GM06990 (cell line): Measurements from ENCODE around the gene CCL26.
"Not testable (repeated sequence)": the region's sequence is repeated elsewhere in the genome, so short reads cannot be mapped to it uniquely, and the experiment has no call there.

Experiments used
- DNase-seq: peaks from one replicate; pipeline ENCODE4 v3.0.0-alpha.2; 2011; ENCODE audit not compliant: insufficient read length; ENCODE audit errors: extremely low read depth
- H3K27me3 ChIP-seq: replicated peaks from 2 replicates; pipeline ENCODE4 v1.6.0; 2011; ENCODE audit warnings: low read length; ENCODE audit not compliant: control insufficient read depth, insufficient read depth
- H3K36me3 ChIP-seq: 2 replicates; pipeline ENCODE4 v1.5.1; 2011; ENCODE audit warnings: low read length; ENCODE audit not compliant: control insufficient read depth, insufficient read depth
- H3K4me3 ChIP-seq: replicated peaks from 2 replicates; pipeline ENCODE4 v1.5.1; 2011; ENCODE audit warnings: low read depth, mild to moderate bottlenecking, control low read depth, low read length
- TF ChIP-seq, protein P1 (sequence below): IDR thresholded peaks from 2 replicates; pipeline ENCODE4 v1.5.1; 2011; ENCODE audit warnings: low read length, control low read depth, mild to moderate bottlenecking, inconsistent platforms; ENCODE audit not compliant: insufficient read depth, poor library complexity, severe bottlenecking

Gene CCL26

DNA sequence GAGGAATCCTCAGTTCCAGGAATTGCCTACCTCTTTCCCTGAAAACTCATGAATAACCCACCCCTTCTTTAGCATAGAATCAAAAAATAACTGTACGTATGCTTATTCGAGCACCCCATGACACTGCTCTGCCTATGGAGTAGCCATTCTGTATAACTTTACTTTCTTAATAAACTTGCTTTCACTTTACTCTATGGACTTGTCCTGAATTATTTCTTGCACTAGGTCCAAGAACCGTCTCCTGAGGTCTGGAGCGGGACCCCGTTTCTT lies 30.5 kb upstream of the CCL26 start:
- DNase-seq = no peak
- Histone ChIP-seq H3K27me3 (no peaks in the 10 kb centered on the region), H3K36me3 (no peaks in the 10 kb centered on the region), H3K4me3 (no peak overlapping the region)
- TF ChIP-seq, protein P1, sequence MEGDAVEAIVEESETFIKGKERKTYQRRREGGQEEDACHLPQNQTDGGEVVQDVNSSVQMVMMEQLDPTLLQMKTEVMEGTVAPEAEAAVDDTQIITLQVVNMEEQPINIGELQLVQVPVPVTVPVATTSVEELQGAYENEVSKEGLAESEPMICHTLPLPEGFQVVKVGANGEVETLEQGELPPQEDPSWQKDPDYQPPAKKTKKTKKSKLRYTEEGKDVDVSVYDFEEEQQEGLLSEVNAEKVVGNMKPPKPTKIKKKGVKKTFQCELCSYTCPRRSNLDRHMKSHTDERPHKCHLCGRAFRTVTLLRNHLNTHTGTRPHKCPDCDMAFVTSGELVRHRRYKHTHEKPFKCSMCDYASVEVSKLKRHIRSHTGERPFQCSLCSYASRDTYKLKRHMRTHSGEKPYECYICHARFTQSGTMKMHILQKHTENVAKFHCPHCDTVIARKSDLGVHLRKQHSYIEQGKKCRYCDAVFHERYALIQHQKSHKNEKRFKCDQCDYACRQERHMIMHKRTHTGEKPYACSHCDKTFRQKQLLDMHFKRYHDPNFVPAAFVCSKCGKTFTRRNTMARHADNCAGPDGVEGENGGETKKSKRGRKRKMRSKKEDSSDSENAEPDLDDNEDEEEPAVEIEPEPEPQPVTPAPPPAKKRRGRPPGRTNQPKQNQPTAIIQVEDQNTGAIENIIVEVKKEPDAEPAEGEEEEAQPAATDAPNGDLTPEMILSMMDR = no peak

DNA sequence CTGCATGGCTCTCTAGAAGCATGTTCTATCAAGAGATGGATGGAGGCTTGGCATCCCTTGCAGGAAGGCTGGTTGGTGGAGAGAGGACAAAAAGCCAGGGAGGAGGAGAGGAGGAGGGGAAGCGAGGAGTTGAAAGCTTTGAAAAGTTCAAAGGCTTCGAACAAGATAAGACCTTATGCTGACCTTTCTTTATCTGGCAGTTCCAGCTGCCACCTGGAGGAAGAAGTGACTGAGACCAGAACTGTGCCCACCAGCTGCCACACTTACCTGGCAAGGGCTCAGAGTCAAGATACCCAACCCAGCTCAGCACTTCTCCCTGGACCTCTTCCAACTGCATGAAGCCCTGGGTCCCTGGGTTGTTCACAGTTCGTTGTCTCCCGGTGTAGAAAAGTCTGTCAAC lies 26.8 kb upstream of the CCL26 start:
- TF ChIP-seq, protein P1 = no peak
- Histone ChIP-seq H3K36me3 (no peaks in the 10 kb centered on the region), H3K4me3 (no peak overlapping the region), H3K27me3 (no peaks in the 10 kb centered on the region)
- no peak for DNase-seq

DNA sequence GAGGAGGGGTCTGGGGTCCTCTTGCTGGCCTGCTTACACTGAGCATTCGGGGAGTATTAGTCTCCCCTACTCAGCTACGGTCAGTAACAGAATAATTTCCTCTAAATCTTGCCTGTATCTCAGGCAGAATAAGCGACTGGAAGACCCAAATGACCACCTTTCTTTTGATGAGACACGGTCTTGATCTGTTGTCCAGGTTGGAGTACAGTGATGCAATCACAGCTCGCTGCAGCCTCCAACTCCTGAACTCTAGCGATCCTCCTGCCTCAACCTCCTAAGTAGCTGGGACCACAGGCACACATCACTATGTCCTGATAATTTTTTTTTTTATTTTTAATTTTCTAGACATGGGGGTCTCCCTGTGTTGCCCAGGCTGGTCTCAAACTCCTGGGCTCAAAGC lies 24.4 kb upstream of the CCL26 start:
- TF ChIP-seq, protein P1 = no peak
- Histone ChIP-seq H3K27me3 (no peaks in the 10 kb centered on the region), H3K4me3 (no peak overlapping the region), H3K36me3 (no peaks in the 10 kb centered on the region)
- no peak for DNase-seq

DNA sequence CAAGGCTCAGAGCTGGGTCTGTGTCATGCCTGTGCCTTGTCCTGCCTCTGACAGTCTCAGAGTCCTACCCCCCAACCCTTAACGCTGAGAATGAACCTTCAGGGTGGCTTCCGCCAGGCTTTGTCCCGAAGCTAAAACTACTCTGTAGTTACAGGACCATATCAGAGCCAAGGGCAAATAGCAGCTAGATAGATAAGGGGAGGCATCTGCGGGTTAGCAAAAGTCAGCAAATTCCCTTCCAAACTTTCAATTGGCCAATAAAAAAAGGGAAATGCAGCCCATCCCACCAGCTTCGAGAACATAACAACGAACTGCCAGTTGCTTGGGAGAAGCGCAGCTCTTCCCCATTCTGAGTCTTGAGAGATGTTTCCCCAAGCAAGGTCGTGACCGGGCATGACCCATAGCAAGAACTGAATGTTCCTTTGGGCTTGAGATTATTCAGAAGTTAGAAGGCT lies 23.8 kb upstream of the CCL26 start:
- Histone ChIP-seq H3K27me3 (no peaks in the 10 kb centered on the region), H3K4me3 (no peak overlapping the region), H3K36me3 (no peaks in the 10 kb centered on the region)
- DNase-seq = no peak
- TF ChIP-seq, protein P1 = no peak

DNA sequence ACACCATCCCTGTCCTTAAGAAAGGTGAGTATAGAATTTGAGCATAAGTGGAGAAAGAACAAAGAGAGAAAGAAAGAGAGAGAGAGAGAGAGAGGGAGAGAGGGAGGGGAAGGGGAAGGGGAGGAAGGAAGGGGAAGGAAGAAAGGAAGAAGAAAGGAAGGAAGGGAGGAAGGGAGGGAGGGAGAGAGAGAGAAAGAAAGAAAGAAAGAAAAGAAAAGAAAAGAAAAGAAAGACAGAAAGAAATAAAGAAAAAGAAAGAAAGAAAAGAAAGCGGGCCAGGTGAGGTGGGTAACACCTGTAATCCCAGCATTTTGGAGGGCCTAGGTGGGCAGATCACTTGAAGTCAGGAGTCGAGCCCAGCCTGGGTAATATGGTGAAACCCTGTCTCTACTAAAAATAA lies 21.7 kb upstream of the CCL26 start:
- Histone ChIP-seq H3K36me3 (no peaks in the 10 kb centered on the region), H3K4me3 (no peak overlapping the region), H3K27me3 (no peaks in the 10 kb centered on the region)
- no peak for DNase-seq
- TF ChIP-seq, protein P1 = no peak

DNA sequence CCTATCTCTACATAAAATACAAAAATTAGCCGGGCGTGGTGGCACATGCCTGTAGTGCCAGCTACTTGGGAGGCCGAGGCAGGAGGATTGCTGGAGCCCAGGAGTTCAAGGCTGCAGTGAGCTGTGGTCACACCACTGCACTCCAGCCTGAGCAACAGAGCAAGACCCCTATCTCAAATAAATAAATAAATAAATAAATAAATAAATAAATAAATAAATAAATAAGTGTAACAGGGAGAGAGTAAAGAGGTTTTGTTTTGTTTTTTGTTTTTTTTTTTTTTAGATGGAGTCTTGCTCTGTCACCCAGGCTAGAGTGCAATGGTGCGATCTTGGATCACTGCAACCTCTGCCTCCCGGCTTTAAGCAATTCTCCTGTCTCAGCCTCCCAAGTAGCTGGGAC lies 20.6 kb upstream of the CCL26 start:
- DNase-seq, H3K36me3 ChIP-seq, H3K27me3 ChIP-seq, H3K4me3 ChIP-seq: not testable (repeated sequence)
